Sigmoid colon (tissue), 7 donors: Measurements from ENCODE around the gene SIX4. TPM values are rescaled to one million over a fixed set of nuclear protein-coding genes. Genes with fewer than 3 reads are reported as not detected.

ENCODE experiments used
- DNase-seq: peaks from one replicate; pipeline ENCODE4 v3.0.0-alpha.2; 2019
- H3K27ac ChIP-seq, 4 donors: fragments of 200-600 bp; sonication (generic); one replicate each; pipeline ENCODE4 v1.5.1; 2016 to 2019; ENCODE audit warnings: mild to moderate bottlenecking in 1 of 4
- H3K27me3 ChIP-seq, 3 donors: fragments of 200-600 bp; sonication (generic); one replicate each; pipeline ENCODE4 v1.5.1; 2019; ENCODE audit warnings: mild to moderate bottlenecking in 1 of 3
- H3K36me3 ChIP-seq, 4 donors: fragments of 200-600 bp; sonication (generic); one replicate each; pipeline ENCODE4 v1.5.1; 2016 to 2019
- H3K4me1 ChIP-seq, 4 donors: fragments of 200-600 bp; sonication (generic); one replicate each; pipeline ENCODE4 v1.5.1; 2017 to 2019
- H3K4me3 ChIP-seq, 4 donors: fragments of 200-600 bp; sonication (generic); one replicate each; pipeline ENCODE4 v1.5.1; 2017 to 2019; ENCODE audit warnings: mild to moderate bottlenecking in 2 of 4, moderate library complexity in 1 of 4
- H3K9me3 ChIP-seq, 4 donors: fragments of 200-600 bp in 3 of 4; sonication (generic) in 3 of 4; one replicate each; pipeline versions ENCODE4 v1.5.1 to v1.6.1; 2013 to 2019
- EP300 ChIP-seq, 4 donors: sonication (generic); formaldehyde crosslinking; IDR thresholded peaks; one replicate each; pipeline ENCODE4 v1.6.1; 2017; ENCODE audit warnings: antibody characterized with exemption in 4 of 4
- POLR2A ChIP-seq, 2 donors: fragments of 450-650 bp; IDR thresholded peaks; one replicate each; pipeline ENCODE4 v1.6.1; 2016; ENCODE audit warnings: antibody characterized with exemption in 2 of 2, mild to moderate bottlenecking in 2 of 2, moderate library complexity in 2 of 2
- POLR2AphosphoS5 ChIP-seq, 4 donors: sonication (generic); formaldehyde crosslinking; IDR thresholded peaks; one replicate each; pipeline ENCODE4 v1.6.1; 2017; ENCODE audit warnings: antibody characterized with exemption in 4 of 4
- WGBS, 2 donors: extraction: QIAGEN DNeasy Blood & Tissue Kit; methylation state at CpG; one replicate each; pipeline ENCODE4 v1.1.7; 2013; 5-methylcytosine and 5-hydroxymethylcytosine counted together
- intact Hi-C: fragments of 100-400 bp; cut with DNase I; formaldehyde crosslinking; loops from one replicate; pipeline ENCODE4 v1.15.1; 2023
- polyA plus RNA-seq, 3 donors: library from polyadenylated mRNA; stranded (reverse); fragments of 200-250 nt; gene quantifications; one replicate each; pipeline ENCODE4 v1.2.3, GENCODE V29; 2013
- total RNA-seq, 4 donors: library from RNA; depleted of rRNA; stranded (reverse); fragments of >200 nt; gene quantifications; one replicate each; pipeline ENCODE4 v1.1.0, GENCODE V29; 2016
- TF ChIP-seq, protein P1 (sequence below), 4 experiments: fragments of 450-650 bp in 3 of 4; fragments of 200-600 bp in 1 of 4; IDR thresholded peaks; one replicate each; pipeline ENCODE4 v1.5.1; 2016 to 2019; ENCODE audit warnings: antibody characterized with exemption in 4 of 4, mild to moderate bottlenecking in 3 of 4, moderate library complexity in 2 of 4
- donor health status: healthy with polysubstance abuse.
- donor health status: Bipolar disorder and iron deficiency.
- donor health status: healthy.

Gene SIX4
- total and polyA plus RNA-seq, 7 donors: 0.10 to 2.7 (median 1.7) TPM; not detected in 2

DNA sequence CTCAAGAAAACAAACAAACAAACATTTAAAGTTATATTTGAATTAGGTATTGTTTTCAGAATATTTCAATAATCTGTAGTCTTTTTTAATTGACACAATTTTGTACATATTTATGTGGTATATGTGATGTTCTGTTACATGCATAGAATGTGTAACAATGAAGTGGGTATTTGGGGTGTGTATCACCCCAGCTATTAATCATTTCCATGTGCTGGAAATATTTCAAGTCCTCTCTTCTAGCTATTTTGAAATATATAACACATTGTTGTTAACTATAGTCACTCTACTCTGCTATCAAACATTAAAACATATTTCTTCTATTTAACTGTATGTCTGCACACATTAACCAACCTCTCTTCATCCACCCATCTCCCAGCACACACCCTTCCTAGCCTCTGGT, 42.9 kb downstream of the SIX4 start:
- Histone ChIP-seq H3K9me3 (peaks cover 0 to 4% (median 0%) of the 10 kb centered on the region in 4 donors), H3K27me3 (peaks cover 0 to 6% (median 0%) of the 10 kb centered on the region in 3 donors), H3K4me1 (no peaks in the 10 kb centered on the region), H3K36me3 (no peaks in the 10 kb centered on the region), H3K27ac (no peak overlapping the region), H3K4me3 (no peak overlapping the region)
- TF ChIP-seq, protein P1, sequence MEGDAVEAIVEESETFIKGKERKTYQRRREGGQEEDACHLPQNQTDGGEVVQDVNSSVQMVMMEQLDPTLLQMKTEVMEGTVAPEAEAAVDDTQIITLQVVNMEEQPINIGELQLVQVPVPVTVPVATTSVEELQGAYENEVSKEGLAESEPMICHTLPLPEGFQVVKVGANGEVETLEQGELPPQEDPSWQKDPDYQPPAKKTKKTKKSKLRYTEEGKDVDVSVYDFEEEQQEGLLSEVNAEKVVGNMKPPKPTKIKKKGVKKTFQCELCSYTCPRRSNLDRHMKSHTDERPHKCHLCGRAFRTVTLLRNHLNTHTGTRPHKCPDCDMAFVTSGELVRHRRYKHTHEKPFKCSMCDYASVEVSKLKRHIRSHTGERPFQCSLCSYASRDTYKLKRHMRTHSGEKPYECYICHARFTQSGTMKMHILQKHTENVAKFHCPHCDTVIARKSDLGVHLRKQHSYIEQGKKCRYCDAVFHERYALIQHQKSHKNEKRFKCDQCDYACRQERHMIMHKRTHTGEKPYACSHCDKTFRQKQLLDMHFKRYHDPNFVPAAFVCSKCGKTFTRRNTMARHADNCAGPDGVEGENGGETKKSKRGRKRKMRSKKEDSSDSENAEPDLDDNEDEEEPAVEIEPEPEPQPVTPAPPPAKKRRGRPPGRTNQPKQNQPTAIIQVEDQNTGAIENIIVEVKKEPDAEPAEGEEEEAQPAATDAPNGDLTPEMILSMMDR (IDR thresholded peaks at IDR 0.05): no peak
- TF ChIP-seq EP300 (IDR thresholded peaks at IDR 0.05) (no peak), POLR2AphosphoS5 (IDR thresholded peaks at IDR 0.05) (no peak), POLR2A (IDR thresholded peaks at IDR 0.05) (no peak)
- intact Hi-C loops: no loop called here
- no peak for DNase-seq

DNA sequence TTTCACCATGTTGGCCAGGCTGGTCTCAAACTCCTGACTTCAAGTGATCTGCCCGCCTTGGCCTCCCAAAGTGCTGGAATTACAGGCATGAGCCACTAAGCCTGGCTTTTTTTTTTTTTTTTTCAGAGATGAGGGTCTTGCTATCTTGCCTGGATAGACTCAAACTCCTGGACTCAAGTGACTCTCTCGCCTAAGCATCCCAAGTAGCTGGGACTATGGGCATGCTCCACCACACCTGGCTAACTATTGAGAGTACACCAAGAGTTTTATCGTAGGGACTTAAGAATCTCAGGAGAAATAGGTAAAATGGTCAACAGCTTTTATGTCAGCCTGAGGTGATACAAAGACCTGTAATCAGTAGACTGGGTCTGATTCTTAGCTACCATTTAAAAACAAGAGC, 43.6 kb downstream of the SIX4 start:
- 90 to 93% methylated on average over 3 of the region's 3 CpGs for WGBS, 2 donors
- peaks cover 0 to 4% (median 0%) of the 10 kb centered on the region in 4 donors for H3K9me3 ChIP-seq
- TF ChIP-seq EP300 (IDR thresholded peaks at IDR 0.05) (no peak), POLR2AphosphoS5 (IDR thresholded peaks at IDR 0.05) (no peak), POLR2A (IDR thresholded peaks at IDR 0.05) (no peak)
- TF ChIP-seq, protein P1 (IDR thresholded peaks at IDR 0.05): no peak
- no peaks in the 10 kb centered on the region for H3K36me3 ChIP-seq
- H3K27me3 ChIP-seq: peaks cover 0 to 6% (median 0%) of the 10 kb centered on the region in 3 donors
- H3K4me3 ChIP-seq: no peak overlapping the region
- intact Hi-C loops: no loop called here
- H3K4me1 ChIP-seq: no peaks in the 10 kb centered on the region
- no peak for DNase-seq
- H3K27ac ChIP-seq: no peak overlapping the region

DNA sequence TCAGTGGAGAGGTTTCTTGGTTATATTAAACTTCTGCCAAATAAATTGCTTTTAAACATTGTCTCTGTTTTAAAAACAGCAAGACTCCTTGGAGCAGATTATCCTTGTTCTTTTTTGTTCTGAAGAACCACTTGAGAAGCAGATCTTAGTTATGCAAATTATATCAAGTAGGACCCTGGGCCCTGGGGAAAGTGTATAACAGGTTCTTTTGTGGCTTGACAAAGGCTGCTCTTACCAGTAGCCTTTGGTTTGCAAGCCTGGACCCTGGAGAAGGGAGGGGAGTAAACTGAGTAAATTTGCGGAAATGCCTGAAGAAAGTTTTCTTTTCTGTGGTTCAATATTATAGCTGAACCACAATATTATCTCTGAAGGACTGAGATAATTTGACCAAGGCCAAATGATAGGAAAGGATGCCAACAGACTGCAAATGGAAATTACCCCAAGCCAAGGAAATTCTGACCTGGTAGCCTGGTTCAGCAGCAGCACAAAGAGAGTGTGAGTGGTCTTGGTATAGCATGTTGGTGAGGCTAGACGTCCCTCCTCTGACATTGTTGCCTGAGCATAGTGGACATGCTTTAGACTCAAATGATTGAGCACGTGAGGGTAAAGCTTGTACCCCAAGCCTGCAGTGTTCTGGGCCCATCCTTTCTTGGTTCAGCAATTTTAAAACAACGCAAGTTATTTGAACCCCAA, 44.4 kb downstream of the SIX4 start:
- DNase-seq: no peak
- 82 to 83% methylated on average over 4 of the region's 4 CpGs for WGBS, 2 donors
- Histone ChIP-seq H3K4me3 (no peak overlapping the region), H3K9me3 (peaks cover 0 to 4% (median 0%) of the 10 kb centered on the region in 4 donors), H3K27ac (no peak overlapping the region), H3K36me3 (no peaks in the 10 kb centered on the region), H3K4me1 (no peaks in the 10 kb centered on the region), H3K27me3 (peaks cover 0 to 6% (median 0%) of the 10 kb centered on the region in 3 donors)
- intact Hi-C loops: no loop called here
- TF ChIP-seq EP300 (IDR thresholded peaks at IDR 0.05) (no peak), POLR2AphosphoS5 (IDR thresholded peaks at IDR 0.05) (no peak), POLR2A (IDR thresholded peaks at IDR 0.05) (no peak)
- TF ChIP-seq, protein P1 (IDR thresholded peaks at IDR 0.05): no peak

DNA sequence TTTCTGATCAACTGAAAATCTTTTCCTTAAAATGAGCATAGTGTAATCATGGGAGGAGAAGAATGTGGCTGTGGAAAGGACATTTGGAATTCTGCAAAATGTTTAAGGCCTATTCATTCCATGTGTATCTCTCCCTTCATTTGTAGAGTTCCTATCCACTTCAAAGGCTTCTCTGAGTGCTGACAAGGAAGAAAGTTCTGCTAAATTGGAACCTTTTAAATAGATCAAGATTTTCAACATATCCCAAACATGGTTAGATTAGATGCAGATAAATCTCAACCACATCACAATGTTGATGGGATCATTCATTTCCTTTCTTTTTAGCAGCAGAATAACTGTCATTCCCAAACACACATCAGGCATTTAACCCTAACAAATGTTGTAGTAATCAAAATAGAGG, 46.5 kb downstream of the SIX4 start:
- Histone ChIP-seq H3K27me3 (no peaks in the 10 kb centered on the region), H3K36me3 (no peaks in the 10 kb centered on the region), H3K4me1 (no peaks in the 10 kb centered on the region), H3K27ac (no peak overlapping the region), H3K4me3 (no peak overlapping the region), H3K9me3 (no peaks in the 10 kb centered on the region)
- TF ChIP-seq POLR2AphosphoS5 (IDR thresholded peaks at IDR 0.05) (no peak), EP300 (IDR thresholded peaks at IDR 0.05) (no peak), POLR2A (IDR thresholded peaks at IDR 0.05) (no peak)
- TF ChIP-seq, protein P1 (IDR thresholded peaks at IDR 0.05): no peak
- intact Hi-C loops: no loop called here
- no peak for DNase-seq

DNA sequence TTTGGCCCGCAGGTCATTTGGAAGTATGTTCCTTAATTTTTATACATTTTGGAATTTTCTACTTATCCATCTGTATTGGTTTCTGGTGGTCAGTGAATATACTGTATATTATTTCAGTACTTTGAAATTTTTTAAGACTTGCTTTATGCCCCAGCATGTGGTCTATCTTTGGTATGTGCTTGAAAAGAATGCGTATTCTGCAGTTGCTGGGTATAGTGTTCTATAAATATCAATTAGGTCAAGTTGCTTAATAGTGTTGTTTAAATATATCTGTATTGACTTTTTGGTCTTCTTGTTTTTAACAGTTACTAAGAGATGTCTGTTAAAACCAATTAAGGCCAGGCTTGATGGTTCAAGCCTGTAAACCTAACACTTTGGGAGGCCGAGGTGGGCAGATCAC, 53.2 kb downstream of the SIX4 start:
- WGBS, 2 donors: 83 to 90% methylated on average over 3 of the region's 3 CpGs
- H3K4me3 ChIP-seq: no peak overlapping the region
- no peaks in the 10 kb centered on the region for H3K36me3 ChIP-seq
- TF ChIP-seq POLR2AphosphoS5 (IDR thresholded peaks at IDR 0.05): no peak
- no peak for TF ChIP-seq POLR2A (IDR thresholded peaks at IDR 0.05)
- no peak for TF ChIP-seq EP300 (IDR thresholded peaks at IDR 0.05)
- no peak overlapping the region for H3K27ac ChIP-seq
- H3K9me3 ChIP-seq: no peaks in the 10 kb centered on the region
- no peak for DNase-seq
- H3K27me3 ChIP-seq: no peaks in the 10 kb centered on the region
- intact Hi-C loops: no loop called here
- no peaks in the 10 kb centered on the region for H3K4me1 ChIP-seq
